ENCODE data around the gene PILRA.
A peak's percentile ranks its signal among the peaks of the same experiment; 100 is the strongest.

The PILRA gene

GRCh38 chr7:100402241-100402640 lies 29.0 kb downstream of the PILRA start:
- H2AK5ac ChIP-seq (ENCODE audit: low read length, severe bottlenecking), result no peak overlapping the region
- no peak overlapping the region for H4K8ac ChIP-seq (ENCODE audit: low read length)
- H3K36me3 ChIP-seq (ENCODE audit: control insufficient read depth in 1 of 2, insufficient read depth in 2 of 2, low read depth in 1 of 2, low read length in 2 of 2), result no peaks in the 10 kb centered on the region
- peaks cover under 1% of the 10 kb centered on the region for H3K4me1 ChIP-seq (ENCODE audit: control insufficient read depth, insufficient read depth, low read depth, low read length)
- H3K4ac ChIP-seq (ENCODE audit: low read depth in 1 of 2, low read length in 2 of 2), result no peak overlapping the region
- DNase-seq, result no peak
- H3K27me3 ChIP-seq (ENCODE audit: control insufficient read depth in 1 of 2, insufficient read depth in 1 of 2, low read length in 2 of 2), result peaks cover 17 to 60% of the 10 kb centered on the region in 2 experiments
- H4K91ac ChIP-seq (ENCODE audit: low read length), result no peak overlapping the region
- H3K9ac ChIP-seq (ENCODE audit: low read length), result no peak overlapping the region
- no peak overlapping the region for H2AFZ ChIP-seq (ENCODE audit: low read depth, low read length)
- no peak overlapping the region for H2BK5ac ChIP-seq (ENCODE audit: low read depth, low read length, poor library complexity, severe bottlenecking)
- H3K79me1 ChIP-seq (replicated peaks; ENCODE audit: low read length, poor library complexity, severe bottlenecking), result no peaks in the 10 kb centered on the region
- no peak overlapping the region for H2BK120ac ChIP-seq (ENCODE audit: low read depth, low read length)
- no peak overlapping the region for H3K14ac ChIP-seq (ENCODE audit: low read length in 2 of 2)
- 91% methylated on average over 2 of the region's 2 CpGs for WGBS
- no peak overlapping the region for H3K23ac ChIP-seq (ENCODE audit: low read length in 2 of 2)
- no peak overlapping the region for H2BK12ac ChIP-seq (ENCODE audit: low read length in 2 of 2)
- no peak overlapping the region for H3K4me2 ChIP-seq (ENCODE audit: low read length, poor library complexity, severe bottlenecking)
- H3K9me3 ChIP-seq (ENCODE audit: control insufficient read depth, low read length), result no peaks in the 10 kb centered on the region
- H3K4me3 ChIP-seq (ENCODE audit: insufficient read depth in 1 of 2, low read depth in 1 of 2, low read length in 2 of 2), result no peak overlapping the region
- H3K18ac ChIP-seq (ENCODE audit: low read depth in 1 of 2, low read length in 2 of 2), result no peak overlapping the region
- H3K27ac ChIP-seq (ENCODE audit: low read length, poor library complexity, severe bottlenecking), result no peak overlapping the region
- no peak overlapping the region for H2BK15ac ChIP-seq (ENCODE audit: low read depth, poor library complexity, severe bottlenecking)

- no peaks in the 10 kb centered on the region for H3K9me3 ChIP-seq (ENCODE audit: control insufficient read depth, low read length)
- H3K23ac ChIP-seq (ENCODE audit: low read length in 2 of 2), result no peak overlapping the region
- DNase-seq, result peak; percentile 69
- H2BK15ac ChIP-seq (ENCODE audit: low read depth, poor library complexity, severe bottlenecking), result no peak overlapping the region
- no peak overlapping the region for H2BK120ac ChIP-seq (ENCODE audit: low read depth, low read length)
- H3K9ac ChIP-seq (ENCODE audit: low read length), result no peak overlapping the region
- no peak overlapping the region for H4K8ac ChIP-seq (ENCODE audit: low read length)
- H3K79me1 ChIP-seq (replicated peaks; ENCODE audit: low read length, poor library complexity, severe bottlenecking), result no peaks in the 10 kb centered on the region
- no peak overlapping the region for H2BK5ac ChIP-seq (ENCODE audit: low read depth, low read length, poor library complexity, severe bottlenecking)
- 34% methylated on average over 4 of the region's 6 CpGs for WGBS
- H3K27me3 ChIP-seq (ENCODE audit: control insufficient read depth in 1 of 2, insufficient read depth in 1 of 2, low read length in 2 of 2), result peaks cover 3 to 56% of the 10 kb centered on the region in 2 experiments
- H3K14ac ChIP-seq (ENCODE audit: low read length in 2 of 2), result no peak overlapping the region
- H2AK5ac ChIP-seq (ENCODE audit: low read length, severe bottlenecking), result no peak overlapping the region
- H3K4me2 ChIP-seq (ENCODE audit: low read length, poor library complexity, severe bottlenecking), result no peak overlapping the region
- H3K18ac ChIP-seq (ENCODE audit: low read depth in 1 of 2, low read length in 2 of 2), result no peak overlapping the region
- no peak overlapping the region for H2AFZ ChIP-seq (ENCODE audit: low read depth, low read length)
- no peaks in the 10 kb centered on the region for H3K36me3 ChIP-seq (ENCODE audit: control insufficient read depth in 1 of 2, insufficient read depth in 2 of 2, low read depth in 1 of 2, low read length in 2 of 2)
- H3K27ac ChIP-seq (ENCODE audit: low read length, poor library complexity, severe bottlenecking), result no peak overlapping the region
- H2BK12ac ChIP-seq (ENCODE audit: low read length in 2 of 2), result no peak overlapping the region
- H4K91ac ChIP-seq (ENCODE audit: low read length), result no peak overlapping the region
- no peak overlapping the region for H3K4me3 ChIP-seq (ENCODE audit: insufficient read depth in 1 of 2, low read depth in 1 of 2, low read length in 2 of 2)
- H3K4ac ChIP-seq (ENCODE audit: low read depth in 1 of 2, low read length in 2 of 2), result no peak overlapping the region
- H3K4me1 ChIP-seq (ENCODE audit: control insufficient read depth, insufficient read depth, low read depth, low read length), result peaks cover 3% of the 10 kb centered on the region
These were observed 33.5 kb downstream of the PILRA start for GRCh38 chr7:100406767-100407166.

GRCh38 chr7:100407285-100408180 lies 34.2 kb downstream of the PILRA start:
- Histone ChIP-seq H3K18ac (ENCODE audit: low read depth in 1 of 2, low read length in 2 of 2) (no peak overlapping the region), H2AK5ac (ENCODE audit: low read length, severe bottlenecking) (no peak overlapping the region), H2BK15ac (ENCODE audit: low read depth, poor library complexity, severe bottlenecking) (no peak overlapping the region), H3K27me3 (ENCODE audit: control insufficient read depth in 1 of 2, insufficient read depth in 1 of 2, low read length in 2 of 2) (peaks cover 3 to 54% of the 10 kb centered on the region in 2 experiments), H3K23ac (ENCODE audit: low read length in 2 of 2) (no peak overlapping the region), H2BK120ac (ENCODE audit: low read depth, low read length) (no peak overlapping the region), H3K4me1 (ENCODE audit: control insufficient read depth, insufficient read depth, low read depth, low read length) (peaks cover 3% of the 10 kb centered on the region), H2AFZ (ENCODE audit: low read depth, low read length) (no peak overlapping the region), H3K14ac (ENCODE audit: low read length in 2 of 2) (no peak overlapping the region), H3K9me3 (ENCODE audit: control insufficient read depth, low read length) (no peaks in the 10 kb centered on the region), H3K4me3 (ENCODE audit: insufficient read depth in 1 of 2, low read depth in 1 of 2, low read length in 2 of 2) (no peak overlapping the region), H3K9ac (ENCODE audit: low read length) (no peak overlapping the region), H3K4ac (ENCODE audit: low read depth in 1 of 2, low read length in 2 of 2) (no peak overlapping the region), H3K36me3 (ENCODE audit: control insufficient read depth in 1 of 2, insufficient read depth in 2 of 2, low read depth in 1 of 2, low read length in 2 of 2) (no peaks in the 10 kb centered on the region), H2BK12ac (ENCODE audit: low read length in 2 of 2) (no peak overlapping the region), H3K27ac (ENCODE audit: low read length, poor library complexity, severe bottlenecking) (no peak overlapping the region), H4K8ac (ENCODE audit: low read length) (no peak overlapping the region), H2BK5ac (ENCODE audit: low read depth, low read length, poor library complexity, severe bottlenecking) (no peak overlapping the region), H4K91ac (ENCODE audit: low read length) (no peak overlapping the region), H3K4me2 (ENCODE audit: low read length, poor library complexity, severe bottlenecking) (no peak overlapping the region), H3K79me1 (replicated peaks; ENCODE audit: low read length, poor library complexity, severe bottlenecking) (no peaks in the 10 kb centered on the region)
- WGBS, result 36% methylated on average over 12 of the region's 12 CpGs
- peak; percentile 75 for DNase-seq

- no peak for DNase-seq
- H4K8ac ChIP-seq (ENCODE audit: low read length), result no peak overlapping the region
- no peaks in the 10 kb centered on the region for H3K36me3 ChIP-seq (ENCODE audit: control insufficient read depth in 1 of 2, insufficient read depth in 2 of 2, low read depth in 1 of 2, low read length in 2 of 2)
- no peaks in the 10 kb centered on the region for H3K79me1 ChIP-seq (replicated peaks; ENCODE audit: low read length, poor library complexity, severe bottlenecking)
- no peak overlapping the region for H3K4me2 ChIP-seq (ENCODE audit: low read length, poor library complexity, severe bottlenecking)
- no peak overlapping the region for H3K18ac ChIP-seq (ENCODE audit: low read depth in 1 of 2, low read length in 2 of 2)
- peaks cover 3 to 45% of the 10 kb centered on the region in 2 experiments for H3K27me3 ChIP-seq (ENCODE audit: control insufficient read depth in 1 of 2, insufficient read depth in 1 of 2, low read length in 2 of 2)
- no peak overlapping the region for H2BK12ac ChIP-seq (ENCODE audit: low read length in 2 of 2)
- H2BK5ac ChIP-seq (ENCODE audit: low read depth, low read length, poor library complexity, severe bottlenecking), result no peak overlapping the region
- no peak overlapping the region for H2BK120ac ChIP-seq (ENCODE audit: low read depth, low read length)
- H3K27ac ChIP-seq (ENCODE audit: low read length, poor library complexity, severe bottlenecking), result no peak overlapping the region
- peaks cover 3% of the 10 kb centered on the region for H3K4me1 ChIP-seq (ENCODE audit: control insufficient read depth, insufficient read depth, low read depth, low read length)
- no peak overlapping the region for H3K14ac ChIP-seq (ENCODE audit: low read length in 2 of 2)
- H3K4me3 ChIP-seq (ENCODE audit: insufficient read depth in 1 of 2, low read depth in 1 of 2, low read length in 2 of 2), result no peak overlapping the region
- no peak overlapping the region for H2AFZ ChIP-seq (ENCODE audit: low read depth, low read length)
- WGBS, result 85% methylated on average over 6 of the region's 6 CpGs
- H2AK5ac ChIP-seq (ENCODE audit: low read length, severe bottlenecking), result no peak overlapping the region
- no peak overlapping the region for H2BK15ac ChIP-seq (ENCODE audit: low read depth, poor library complexity, severe bottlenecking)
- H3K23ac ChIP-seq (ENCODE audit: low read length in 2 of 2), result no peak overlapping the region
- no peak overlapping the region for H3K4ac ChIP-seq (ENCODE audit: low read depth in 1 of 2, low read length in 2 of 2)
- H3K9ac ChIP-seq (ENCODE audit: low read length), result no peak overlapping the region
- H3K9me3 ChIP-seq (ENCODE audit: control insufficient read depth, low read length), result no peaks in the 10 kb centered on the region
- H4K91ac ChIP-seq (ENCODE audit: low read length), result no peak overlapping the region
These were observed 37.8 kb downstream of the PILRA start for GRCh38 chr7:100411101-100411500.
